Trophoblast cell (in vitro differentiated cells and primary cell): ENCODE results near the gene APBA2.

ENCODE experiments used
- DNase-seq, 2 donors: peaks; one replicate each; pipeline ENCODE4 v3.0.0-alpha.2; 2016
- H2AFZ ChIP-seq: 2 replicates; pipeline ENCODE4 v1.6.1; 2013; ENCODE audit warnings: low read length, moderate library complexity, mild to moderate bottlenecking; ENCODE audit not compliant: insufficient read depth, poor library complexity
- H2AK5ac ChIP-seq: 2 replicates; pipeline ENCODE4 v1.6.1; 2013; ENCODE audit warnings: mild to moderate bottlenecking, low read length
- H2BK120ac ChIP-seq: 2 replicates; pipeline ENCODE4 v1.6.1; 2013; ENCODE audit warnings: low read length, mild to moderate bottlenecking, moderate library complexity; ENCODE audit not compliant: insufficient read depth, poor library complexity
- H2BK12ac ChIP-seq: 2 replicates; pipeline ENCODE4 v1.6.1; 2013; ENCODE audit warnings: mild to moderate bottlenecking, low read length, moderate library complexity
- H2BK5ac ChIP-seq: 2 replicates; pipeline ENCODE4 v1.6.1; 2013; ENCODE audit warnings: low read length, low read depth, moderate library complexity, mild to moderate bottlenecking; ENCODE audit not compliant: poor library complexity
- H3K14ac ChIP-seq: 2 replicates; pipeline ENCODE4 v1.6.1; 2013; ENCODE audit warnings: mild to moderate bottlenecking, low read length
- H3K18ac ChIP-seq: 2 replicates; pipeline ENCODE4 v1.6.1; 2013; ENCODE audit warnings: mild to moderate bottlenecking, low read length
- H3K23ac ChIP-seq: 2 replicates; pipeline ENCODE4 v1.6.1; 2013; ENCODE audit warnings: low read length
- H3K27ac ChIP-seq: 2 replicates; pipeline ENCODE4 v1.5.1; 2013; ENCODE audit warnings: low read depth, mild to moderate bottlenecking, inconsistent platforms, low read length, moderate library complexity
- H3K27me3 ChIP-seq: 2 replicates; pipeline ENCODE4 v1.6.1; 2013; ENCODE audit warnings: inconsistent platforms, mild to moderate bottlenecking, low read length, moderate library complexity; ENCODE audit not compliant: insufficient read depth
- H3K36me3 ChIP-seq, 2 experiments: 1 replicate in 1 of 2; 2 replicates in 1 of 2; pipeline ENCODE4 v1.6.1; 2013; ENCODE audit warnings: low read length in 2 of 2, mild to moderate bottlenecking in 2 of 2, moderate library complexity in 1 of 2; ENCODE audit not compliant: insufficient read depth in 2 of 2, control insufficient read depth in 1 of 2
- H3K4ac ChIP-seq: 2 replicates; pipeline ENCODE4 v1.6.1; 2013; ENCODE audit warnings: low read depth, mild to moderate bottlenecking, low read length, moderate library complexity
- H3K4me1 ChIP-seq, 2 experiments: 1 replicate in 1 of 2; 2 replicates in 1 of 2; pipeline ENCODE4 v1.6.1; 2013; ENCODE audit warnings: low read length in 2 of 2, mild to moderate bottlenecking in 2 of 2, moderate library complexity in 1 of 2; ENCODE audit not compliant: insufficient read depth in 2 of 2, control insufficient read depth in 1 of 2
- H3K4me2 ChIP-seq: 2 replicates; pipeline ENCODE4 v1.6.1; 2013; ENCODE audit warnings: inconsistent platforms, mild to moderate bottlenecking, low read length, moderate library complexity
- H3K4me3 ChIP-seq: 2 replicates; pipeline ENCODE4 v1.5.1; 2013; ENCODE audit warnings: mild to moderate bottlenecking, low read depth, low read length, inconsistent platforms
- H3K79me1 ChIP-seq: one replicate; pipeline ENCODE4 v1.6.1; 2013; ENCODE audit warnings: low read length
- H3K79me2 ChIP-seq: 2 replicates; pipeline ENCODE4 v1.6.1; 2013; ENCODE audit warnings: low read length, mild to moderate bottlenecking; ENCODE audit not compliant: control insufficient read depth, insufficient read depth, poor library complexity
- H3K9ac ChIP-seq: 2 replicates; pipeline ENCODE4 v1.6.1; 2013; ENCODE audit warnings: mild to moderate bottlenecking, low read length
- H3K9me3 ChIP-seq: 2 replicates; pipeline ENCODE4 v1.6.1; 2013; ENCODE audit warnings: low read depth, mild to moderate bottlenecking, control low read depth, inconsistent platforms, low read length; ENCODE audit not compliant: insufficient read depth
- H4K12ac ChIP-seq: 2 replicates; pipeline ENCODE4 v1.6.1; 2013; ENCODE audit warnings: low read depth, mild to moderate bottlenecking, low read length, moderate library complexity
- H4K8ac ChIP-seq: 2 replicates; pipeline ENCODE4 v1.6.1; 2013; ENCODE audit warnings: low read depth, mild to moderate bottlenecking, low read length, moderate library complexity
- H4K91ac ChIP-seq: one replicate; pipeline ENCODE4 v1.6.1; 2013; ENCODE audit warnings: low read depth, mild to moderate bottlenecking, low read length, moderate library complexity
- WGBS: extraction: QIAGEN DNeasy Blood & Tissue Kit; methylation state at CpG from one replicate; pipeline ENCODE4 v1.1.7; 2013; ENCODE audit warnings: missing lambda C conversion rate; ENCODE audit not compliant: insufficient read length, insufficient coverage; ENCODE audit errors: extremely low coverage; 5-methylcytosine and 5-hydroxymethylcytosine counted together

Gene APBA2

GRCh38 chr15:28915935-28916334, 30.2 kb downstream of the APBA2 start:
- no peak overlapping the region for H2AFZ ChIP-seq
- no peak overlapping the region for H3K18ac ChIP-seq
- H3K14ac ChIP-seq = no peak overlapping the region
- H3K4me2 ChIP-seq = no peak overlapping the region
- no peaks in the 10 kb centered on the region for H3K4me1 ChIP-seq
- H2BK5ac ChIP-seq = no peak overlapping the region
- H3K27ac ChIP-seq = no peak overlapping the region
- H3K79me1 ChIP-seq = no peaks in the 10 kb centered on the region
- H4K8ac ChIP-seq = no peak overlapping the region
- no peak overlapping the region for H2BK120ac ChIP-seq
- H3K79me2 ChIP-seq = no peaks in the 10 kb centered on the region
- no peak overlapping the region for H2BK12ac ChIP-seq
- no peak overlapping the region for H3K23ac ChIP-seq
- H3K9me3 ChIP-seq = peaks cover 6% of the 10 kb centered on the region
- H3K4ac ChIP-seq = no peak overlapping the region
- peak overlapping the region; percentile 45 for H3K4me3 ChIP-seq
- H4K91ac ChIP-seq = no peak overlapping the region
- no peak for DNase-seq
- no peak overlapping the region for H2AK5ac ChIP-seq
- no peaks in the 10 kb centered on the region for H3K36me3 ChIP-seq
- WGBS = no CpG with 5 or more reads among the region's 15 CpGs
- H4K12ac ChIP-seq = no peak overlapping the region
- no peak overlapping the region for H3K9ac ChIP-seq
- H3K27me3 ChIP-seq = no peaks in the 10 kb centered on the region

GRCh38 chr15:28917791-28918140, 32.0 kb downstream of the APBA2 start:
- H3K9ac ChIP-seq = no peak overlapping the region
- H2AFZ ChIP-seq = no peak overlapping the region
- no peaks in the 10 kb centered on the region for H3K27me3 ChIP-seq

GRCh38 chr15:28918141-28918983, 32.6 kb downstream of the APBA2 start:
- Histone ChIP-seq H4K12ac (no peak overlapping the region), H3K4me3 (peak overlapping the region; percentile 20), H3K18ac (no peak overlapping the region), H3K4me2 (peak overlapping the region; percentile 43), H3K9me3 (peaks cover 6% of the 10 kb centered on the region), H4K91ac (no peak overlapping the region), H3K79me2 (no peaks in the 10 kb centered on the region), H2BK12ac (no peak overlapping the region), H3K23ac (no peak overlapping the region), H2AK5ac (no peak overlapping the region), H3K36me3 (no peaks in the 10 kb centered on the region), H2AFZ (no peak overlapping the region), H3K14ac (no peak overlapping the region), H3K27ac (no peak overlapping the region), H3K9ac (no peak overlapping the region), H3K27me3 (no peaks in the 10 kb centered on the region), H2BK120ac (no peak overlapping the region), H3K4me1 (no peaks in the 10 kb centered on the region), H3K79me1 (no peaks in the 10 kb centered on the region), H4K8ac (no peak overlapping the region), H3K4ac (no peak overlapping the region), H2BK5ac (no peak overlapping the region)
- no CpG with 5 or more reads among the region's 41 CpGs for WGBS
- DNase-seq = peak; percentile 22 to 56

More at GRCh38 chr15:28917791-28918140, 32.0 kb downstream of the APBA2 start:
- H2BK12ac ChIP-seq = no peak overlapping the region
- H4K91ac ChIP-seq = no peak overlapping the region
- no peak overlapping the region for H4K12ac ChIP-seq
- no peak overlapping the region for H2BK5ac ChIP-seq
- H3K79me1 ChIP-seq = no peaks in the 10 kb centered on the region
- WGBS = no CpG with 5 or more reads among the region's 9 CpGs
- no peak for DNase-seq
- H3K36me3 ChIP-seq = no peaks in the 10 kb centered on the region
- H3K14ac ChIP-seq = no peak overlapping the region
- no peak overlapping the region for H2AK5ac ChIP-seq
- no peak overlapping the region for H3K4ac ChIP-seq
- H3K4me3 ChIP-seq = no peak overlapping the region
- H3K23ac ChIP-seq = no peak overlapping the region
- H3K79me2 ChIP-seq = no peaks in the 10 kb centered on the region
- no peaks in the 10 kb centered on the region for H3K4me1 ChIP-seq
- H3K9me3 ChIP-seq = peaks cover 6% of the 10 kb centered on the region
- no peak overlapping the region for H2BK120ac ChIP-seq
- no peak overlapping the region for H4K8ac ChIP-seq
- H3K18ac ChIP-seq = no peak overlapping the region
- no peak overlapping the region for H3K4me2 ChIP-seq
- H3K27ac ChIP-seq = no peak overlapping the region

- Histone ChIP-seq H3K4me3 (no peak overlapping the region), H3K36me3 (no peaks in the 10 kb centered on the region), H3K4ac (no peak overlapping the region), H3K9me3 (peaks cover 6% of the 10 kb centered on the region), H3K18ac (no peak overlapping the region), H4K12ac (no peak overlapping the region), H3K4me1 (no peaks in the 10 kb centered on the region), H3K27me3 (no peaks in the 10 kb centered on the region), H3K9ac (no peak overlapping the region), H2AFZ (no peak overlapping the region), H2BK5ac (no peak overlapping the region), H2AK5ac (no peak overlapping the region), H4K91ac (no peak overlapping the region), H4K8ac (no peak overlapping the region), H3K27ac (no peak overlapping the region), H3K79me2 (no peaks in the 10 kb centered on the region), H3K23ac (no peak overlapping the region), H3K4me2 (no peak overlapping the region), H2BK12ac (no peak overlapping the region), H3K14ac (no peak overlapping the region), H3K79me1 (no peaks in the 10 kb centered on the region), H2BK120ac (no peak overlapping the region)
- DNase-seq = peak in 1 of 2 donors; percentile 19
- WGBS = no CpG with 5 or more reads among the region's 17 CpGs
Observed at GRCh38 chr15:28919201-28919635, 33.4 kb downstream of the APBA2 start.
